CD4-positive, alpha-beta T cell (primary cell): Measurements from ENCODE around the gene ISG20. TPM values are rescaled to one million over a fixed set of nuclear protein-coding genes. Genes with fewer than 3 reads are reported as not detected.
A peak's percentile ranks its signal among the peaks of the same experiment; 100 is the strongest.

Experiments used
- ATAC-seq: fragments of 200-7000 bp; cut with Tn5 transposase; one replicate; pipeline ENCODE4 v1.10.0; 2022; ENCODE audit warnings: mild to moderate bottlenecking; ENCODE audit not compliant: poor library complexity
- CTCF ChIA-PET: fragments of 350-600 bp; sonication (Branson Sonifier 250); formaldehyde crosslinking; loops from one replicate; lab custom pipeline; 2021; ENCODE audit warnings: antibody characterized with exemption, inconsistent platforms; lab: Charles Lee
- POLR2A ChIA-PET: fragments of 350-600 bp; sonication (Branson Sonifier 250); formaldehyde crosslinking; loops from one replicate; lab custom pipeline; 2021; ENCODE audit warnings: antibody characterized with exemption, inconsistent platforms; lab: Charles Lee
- DNase-seq, 14 experiments: peaks; one replicate each; pipeline ENCODE4 v3.0.0-alpha.2; 2013 to 2020; ENCODE audit warnings: mixed read lengths in 2 of 14
- H3K27ac ChIP-seq, 2 donors: one replicate each; pipeline versions ENCODE4 v1.5.1 to v1.7.0; 2013; ENCODE audit warnings: low read length in 2 of 2, low read depth in 1 of 2, mild to moderate bottlenecking in 1 of 2
- H3K27me3 ChIP-seq, 2 experiments: 1 replicate in 1 of 2; 2 replicates in 1 of 2; pipeline versions ENCODE4 v1.6.1 to v1.7.0; 2013; ENCODE audit warnings: low read length in 2 of 2, control low read depth in 1 of 2, mild to moderate bottlenecking in 1 of 2, moderate library complexity in 1 of 2; ENCODE audit not compliant: insufficient read depth in 2 of 2, control insufficient read depth in 1 of 2
- H3K36me3 ChIP-seq: one replicate; pipeline ENCODE4 v1.6.1; 2013; ENCODE audit warnings: low read length, control low read depth; ENCODE audit not compliant: insufficient read depth
- H3K4me1 ChIP-seq: one replicate; pipeline ENCODE4 v1.6.1; 2013; ENCODE audit warnings: low read length, control low read depth; ENCODE audit not compliant: insufficient read depth
- H3K4me3 ChIP-seq: one replicate; pipeline ENCODE4 v1.5.1; 2013; ENCODE audit warnings: mild to moderate bottlenecking, low read length, moderate library complexity
- H3K9me3 ChIP-seq, 2 experiments: 1 replicate in 1 of 2; 2 replicates in 1 of 2; pipeline versions ENCODE4 v1.6.1 to v1.7.0; 2013; ENCODE audit warnings: low read length in 2 of 2, mild to moderate bottlenecking in 2 of 2, control low read depth in 1 of 2, moderate library complexity in 1 of 2; ENCODE audit not compliant: control insufficient read depth in 1 of 2, insufficient read depth in 1 of 2
- H3K27ac Mint-ChIP-seq: one replicate; pipeline ENCODE4 v1.8.0; 2020; ENCODE audit warnings: mixed read lengths
- H3K27me3 Mint-ChIP-seq: one replicate; pipeline ENCODE4 v1.8.0; 2021; ENCODE audit warnings: mixed read lengths
- H3K36me3 Mint-ChIP-seq: one replicate; pipeline ENCODE4 v1.8.0; 2021; ENCODE audit warnings: low read depth, mixed read lengths
- H3K4me1 Mint-ChIP-seq: one replicate; pipeline ENCODE4 v1.8.0; 2021; ENCODE audit warnings: low read depth, mixed read lengths
- H3K4me3 Mint-ChIP-seq: one replicate; pipeline ENCODE4 v1.8.0; 2020; ENCODE audit warnings: mild to moderate bottlenecking, mixed read lengths
- H3K9me3 Mint-ChIP-seq: one replicate; pipeline ENCODE4 v1.8.0; 2020; ENCODE audit warnings: mixed read lengths
- intact Hi-C, 2 experiments: fragments of 100-400 bp; cut with DNase I in 1 of 2; cut with micrococcal nuclease in 1 of 2; formaldehyde crosslinking; loops; one replicate each; pipeline versions ENCODE4 v1.15.1 to v1.9.0; 2023 to 2025; cut with DNase I, micrococcal nuclease
- total RNA-seq, 174 experiments: library from RNA in 2 of 174; stranded (reverse) in 2 of 174; gene quantifications; one replicate each; pipeline ENCODE4 v1.2.3 and lab custom pipeline; 2021 to 2026
- TF ChIP-seq, protein P1 (sequence below): fragments of 200-600 bp; IDR thresholded peaks from one replicate; pipeline ENCODE4 v1.8.0; 2022; ENCODE audit warnings: antibody characterized with exemption, mild to moderate bottlenecking

ISG20 gene
- total RNA-seq, 2 experiments from 2014 or later: 152 to 157 TPM

DNA sequence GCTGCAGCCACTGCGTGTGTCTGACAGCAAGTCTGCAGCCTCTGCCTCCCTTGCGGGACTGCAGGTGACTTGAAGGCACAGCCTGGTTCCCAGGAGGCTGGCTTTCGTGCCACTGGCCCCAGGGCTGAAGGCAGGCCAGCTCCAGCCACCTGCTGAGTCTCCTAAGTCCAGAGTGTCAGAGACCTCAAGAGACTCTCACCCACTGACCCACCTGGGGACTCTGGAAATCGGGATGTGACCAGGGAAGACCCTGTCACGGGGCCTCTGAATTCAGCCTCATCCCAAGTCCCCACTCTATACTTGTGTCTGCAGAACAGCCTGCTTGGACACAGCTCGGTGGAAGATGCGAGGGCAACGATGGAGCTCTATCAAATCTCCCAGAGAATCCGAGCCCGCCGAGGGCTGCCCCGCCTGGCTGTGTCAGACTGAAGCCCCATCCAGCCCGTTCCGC, 16.3 kb downstream of the ISG20 start:
- Histone ChIP-seq H3K27ac (peak overlapping the region in 1 of 2 donors; percentile 10), H3K4me1 (peaks cover 97% of the 10 kb centered on the region), H3K27me3 (no peaks in the 10 kb centered on the region), H3K4me3 (no peak overlapping the region), H3K9me3 (no peaks in the 10 kb centered on the region), H3K36me3 (peaks cover 43% of the 10 kb centered on the region)
- H3K36me3 Mint-ChIP-seq: peaks cover 36% of the 10 kb centered on the region
- DNase-seq: no peak
- CTCF ChIA-PET: interaction anchor here (1.0 to 3.6 kb wide), 3 partner anchors 17 to 250 kb away, joined by 3 to 18 read pairs (median 4); partner anchors contain the start of gene ISG20
- POLR2A ChIA-PET: interaction anchor here (0.7 to 6.4 kb wide), 4 partner anchors 20 to 242 kb away, joined by 3 to 83 read pairs (median 26); partner anchors contain the start of gene AEN
- peaks cover 84% of the 10 kb centered on the region for H3K4me1 Mint-ChIP-seq
- intact Hi-C loops: no loop called here
- peak overlapping the region; percentile 54 for H3K4me3 Mint-ChIP-seq
- no peaks in the 10 kb centered on the region for H3K27me3 Mint-ChIP-seq
- ATAC-seq: no peak
- peak overlapping the region; percentile 93 for H3K27ac Mint-ChIP-seq
- TF ChIP-seq, protein P1, sequence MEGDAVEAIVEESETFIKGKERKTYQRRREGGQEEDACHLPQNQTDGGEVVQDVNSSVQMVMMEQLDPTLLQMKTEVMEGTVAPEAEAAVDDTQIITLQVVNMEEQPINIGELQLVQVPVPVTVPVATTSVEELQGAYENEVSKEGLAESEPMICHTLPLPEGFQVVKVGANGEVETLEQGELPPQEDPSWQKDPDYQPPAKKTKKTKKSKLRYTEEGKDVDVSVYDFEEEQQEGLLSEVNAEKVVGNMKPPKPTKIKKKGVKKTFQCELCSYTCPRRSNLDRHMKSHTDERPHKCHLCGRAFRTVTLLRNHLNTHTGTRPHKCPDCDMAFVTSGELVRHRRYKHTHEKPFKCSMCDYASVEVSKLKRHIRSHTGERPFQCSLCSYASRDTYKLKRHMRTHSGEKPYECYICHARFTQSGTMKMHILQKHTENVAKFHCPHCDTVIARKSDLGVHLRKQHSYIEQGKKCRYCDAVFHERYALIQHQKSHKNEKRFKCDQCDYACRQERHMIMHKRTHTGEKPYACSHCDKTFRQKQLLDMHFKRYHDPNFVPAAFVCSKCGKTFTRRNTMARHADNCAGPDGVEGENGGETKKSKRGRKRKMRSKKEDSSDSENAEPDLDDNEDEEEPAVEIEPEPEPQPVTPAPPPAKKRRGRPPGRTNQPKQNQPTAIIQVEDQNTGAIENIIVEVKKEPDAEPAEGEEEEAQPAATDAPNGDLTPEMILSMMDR: no peak
- H3K9me3 Mint-ChIP-seq: no peaks in the 10 kb centered on the region

DNA sequence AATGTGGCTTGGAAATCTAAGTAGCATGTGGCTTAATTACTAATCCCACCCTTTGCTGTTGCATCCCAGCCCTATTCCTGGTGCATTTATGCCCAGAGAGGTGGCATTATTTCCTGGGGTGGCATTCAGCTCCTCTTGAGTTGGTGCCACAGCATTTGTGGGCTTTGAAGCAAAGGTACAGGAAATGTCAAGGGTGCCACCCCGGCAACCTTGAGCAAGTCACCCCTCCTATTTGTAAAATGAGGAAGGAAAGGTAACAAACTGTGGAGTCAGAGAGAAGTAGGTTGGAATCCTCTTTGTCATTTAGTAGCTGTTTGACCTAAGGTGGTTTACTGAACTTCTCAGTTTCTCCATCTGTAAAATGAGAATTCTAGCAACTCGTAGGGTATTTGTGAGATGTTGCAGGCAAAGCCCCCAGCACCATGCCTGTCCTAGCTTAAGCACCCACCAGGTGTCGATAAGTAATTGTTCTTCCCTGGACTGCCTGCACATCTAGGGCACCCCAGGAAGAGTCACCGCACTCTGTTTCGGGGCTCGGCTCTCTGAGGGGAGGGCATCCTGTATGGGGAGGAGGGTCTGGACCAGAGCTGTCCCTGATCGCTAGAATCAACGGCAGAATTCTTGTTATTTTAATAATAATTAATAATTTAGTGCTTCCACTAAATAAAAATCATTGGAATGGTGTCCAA, 17.1 kb downstream of the ISG20 start:
- POLR2A ChIA-PET: interaction anchor here (0.7 to 6.4 kb wide), 6 partner anchors 9 to 241 kb away, joined by 3 to 83 read pairs (median 9); partner anchors contain the start of gene AEN
- intact Hi-C loops: no loop called here
- H3K9me3 ChIP-seq: no peaks in the 10 kb centered on the region
- CTCF ChIA-PET: interaction anchor here (2.0 to 3.6 kb wide), 2 partner anchors 31 to 249 kb away, joined by 4 to 18 read pairs; no protein-coding TSS in a partner anchor
- no peak overlapping the region for H3K4me3 ChIP-seq
- H3K27ac ChIP-seq: peak overlapping the region in 1 of 2 donors; percentile 18
- ATAC-seq (peak; percentile 60), DNase-seq (peak in 3 of 14 experiments; percentile 49 to 65 (median 51))
- peaks cover 36% of the 10 kb centered on the region for H3K36me3 ChIP-seq
- H3K27me3 Mint-ChIP-seq: no peaks in the 10 kb centered on the region
- no peaks in the 10 kb centered on the region for H3K27me3 ChIP-seq
- H3K4me1 Mint-ChIP-seq: peaks cover 88% of the 10 kb centered on the region
- TF ChIP-seq, protein P1: peak; percentile 7
- H3K4me3 Mint-ChIP-seq: peak overlapping the region; percentile 65
- no peaks in the 10 kb centered on the region for H3K9me3 Mint-ChIP-seq
- H3K4me1 ChIP-seq: peaks cover 95% of the 10 kb centered on the region
- H3K27ac Mint-ChIP-seq: peak overlapping the region; percentile 93
- peaks cover 33% of the 10 kb centered on the region for H3K36me3 Mint-ChIP-seq

DNA sequence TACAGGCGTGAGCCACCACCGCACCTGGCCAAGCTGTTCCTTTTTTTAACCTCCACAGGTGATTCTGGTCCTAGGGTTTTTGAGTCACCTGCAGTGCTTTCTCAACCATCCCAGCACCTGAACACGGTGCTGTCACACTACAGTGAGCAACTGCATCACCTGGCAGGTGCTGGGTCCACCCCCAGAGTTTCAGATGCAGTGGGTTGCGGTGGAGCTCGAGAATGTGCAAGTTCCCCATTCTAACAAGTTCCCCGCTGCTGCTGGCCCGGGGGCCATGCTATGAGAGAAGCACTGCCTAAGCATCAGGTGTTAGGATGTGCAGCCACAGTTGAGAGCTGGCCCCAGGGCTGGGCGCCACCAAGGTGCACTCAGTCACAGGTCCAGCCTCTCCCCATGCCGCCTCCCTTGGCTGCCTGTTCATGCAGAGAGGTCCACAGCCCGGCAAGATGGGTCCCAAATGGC, 18.0 kb downstream of the ISG20 start:
- no peak overlapping the region for H3K4me3 ChIP-seq
- Mint-ChIP-seq H3K4me1 (peaks cover 85% of the 10 kb centered on the region), H3K27me3 (no peaks in the 10 kb centered on the region), H3K27ac (peak overlapping the region; percentile 93), H3K4me3 (peak overlapping the region; percentile 45), H3K9me3 (no peaks in the 10 kb centered on the region), H3K36me3 (peaks cover 25% of the 10 kb centered on the region)
- TF ChIP-seq, protein P1: no peak
- ChIA-PET POLR2A (interaction anchor here (1.0 to 6.4 kb wide), 5 partner anchors 8 to 35 kb away, joined by 3 to 83 read pairs (median 15); partner anchors contain the start of gene AEN), CTCF (interaction anchor here (3.6 kb wide), 1 partner anchor 32 kb away, joined by 18 read pairs; no protein-coding TSS in a partner anchor)
- H3K27ac ChIP-seq: peak overlapping the region in 1 of 2 donors; percentile 51
- H3K4me1 ChIP-seq: peaks cover 88% of the 10 kb centered on the region
- intact Hi-C loops: no loop called here
- no peaks in the 10 kb centered on the region for H3K9me3 ChIP-seq
- ATAC-seq (peak; percentile 35), DNase-seq (no peak)
- no peaks in the 10 kb centered on the region for H3K27me3 ChIP-seq
- peaks cover 28% of the 10 kb centered on the region for H3K36me3 ChIP-seq
